Testis (tissue), 3 donors: ENCODE results near the gene U2AF1L4. TPM values are rescaled to one million over a fixed set of nuclear protein-coding genes. Genes with fewer than 3 reads are reported as not detected.

Source experiments
- DNase-seq: peaks from one replicate; pipeline ENCODE4 v3.0.0-alpha.2; 2019
- H3K27ac ChIP-seq, 2 donors: fragments of 200-600 bp; sonication (generic); one replicate each; pipeline ENCODE4 v1.5.1; 2019
- H3K27me3 ChIP-seq: fragments of 200-600 bp; sonication (generic); one replicate; pipeline ENCODE4 v1.5.1; 2019
- H3K36me3 ChIP-seq: fragments of 200-600 bp; sonication (generic); one replicate; pipeline ENCODE4 v1.5.1; 2017; ENCODE audit warnings: low read depth; ENCODE audit errors: missing control alignments
- H3K4me1 ChIP-seq: fragments of 200-600 bp; sonication (generic); one replicate; pipeline ENCODE4 v1.5.1; 2019
- H3K4me3 ChIP-seq, 2 donors: fragments of 200-600 bp; sonication (generic); one replicate each; pipeline ENCODE4 v1.5.1; 2017 to 2019
- H3K9me3 ChIP-seq: fragments of 200-600 bp; sonication (generic); one replicate; pipeline ENCODE4 v1.5.1; 2017
- POLR2A ChIP-seq: fragments of 450-650 bp; IDR thresholded peaks from one replicate; pipeline ENCODE4 v1.6.1; 2017; ENCODE audit warnings: antibody characterized with exemption, mild to moderate bottlenecking, moderate library complexity
- WGBS, 2 donors: methylation state at CpG; one replicate each; pipeline ENCODE4 v1.1.5; 2018; 5-methylcytosine and 5-hydroxymethylcytosine counted together
- intact Hi-C: fragments of 100-400 bp; cut with DNase I; formaldehyde crosslinking; loops from one replicate; pipeline ENCODE4 v1.15.1; 2023; ENCODE audit warnings: low total_unique reads
- polyA plus RNA-seq: library from polyadenylated mRNA; stranded (reverse); fragments of 350-450 nt; fragmentation: Illumina TruSeq; extraction: RNeasy Lipid Tissue Mini Kit (QIAGEN cat#74804); gene quantifications from one replicate; pipeline ENCODE4 v1.2.3, GENCODE V29; 2014; ENCODE audit warnings: low read depth, low replicate concordance; ENCODE audit not compliant: insufficient read depth
- total RNA-seq, 2 donors: library from RNA; depleted of rRNA; stranded (reverse); fragments of >200 nt; gene quantifications; one replicate each; pipeline ENCODE4 v1.2.3, GENCODE V29; 2016
- TF ChIP-seq, protein P1 (sequence below), 3 experiments: fragments of 450-650 bp in 2 of 3; fragments of 200-600 bp in 1 of 3; sonication (generic) in 1 of 3; IDR thresholded peaks; one replicate each; pipeline ENCODE4 v1.5.1; 2016 to 2019; ENCODE audit warnings: antibody characterized with exemption in 3 of 3, mild to moderate bottlenecking in 2 of 3, moderate library complexity in 1 of 3

The U2AF1L4 gene
- total and polyA plus RNA-seq, 3 donors from 2014 or later, result 45.3 to 49.6 (median 47.2) TPM

DNA sequence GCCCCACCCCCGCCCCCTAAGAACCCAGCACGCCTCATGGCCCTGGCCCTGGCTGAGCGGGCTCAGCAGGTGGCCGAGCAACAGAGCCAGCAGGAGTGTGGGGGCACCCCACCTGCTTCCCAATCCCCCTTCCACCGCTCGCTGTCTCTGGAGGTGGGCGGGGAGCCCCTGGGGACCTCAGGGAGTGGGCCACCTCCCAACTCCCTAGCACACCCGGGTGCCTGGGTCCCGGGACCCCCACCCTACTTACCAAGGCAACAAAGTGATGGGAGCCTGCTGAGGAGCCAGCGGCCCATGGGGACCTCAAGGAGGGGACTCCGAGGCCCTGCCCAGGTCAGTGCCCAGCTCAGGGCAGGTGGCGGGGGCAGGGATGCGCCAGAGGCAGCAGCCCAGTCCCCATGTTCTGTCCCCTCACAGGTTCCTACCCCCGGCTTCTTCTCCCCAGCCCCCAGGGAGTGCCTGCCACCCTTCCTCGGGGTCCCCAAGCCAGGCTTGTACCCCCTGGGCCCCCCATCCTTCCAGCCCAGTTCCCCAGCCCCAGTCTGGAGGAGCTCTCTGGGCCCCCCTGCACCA is 42.1 kb upstream of the U2AF1L4 start:
- Histone ChIP-seq H3K27me3 (no peaks in the 10 kb centered on the region), H3K27ac (no peak overlapping the region), H3K36me3 (no peaks in the 10 kb centered on the region), H3K4me1 (no peaks in the 10 kb centered on the region), H3K4me3 (no peak overlapping the region), H3K9me3 (no peaks in the 10 kb centered on the region)
- no peak for TF ChIP-seq POLR2A
- TF ChIP-seq, protein P1, sequence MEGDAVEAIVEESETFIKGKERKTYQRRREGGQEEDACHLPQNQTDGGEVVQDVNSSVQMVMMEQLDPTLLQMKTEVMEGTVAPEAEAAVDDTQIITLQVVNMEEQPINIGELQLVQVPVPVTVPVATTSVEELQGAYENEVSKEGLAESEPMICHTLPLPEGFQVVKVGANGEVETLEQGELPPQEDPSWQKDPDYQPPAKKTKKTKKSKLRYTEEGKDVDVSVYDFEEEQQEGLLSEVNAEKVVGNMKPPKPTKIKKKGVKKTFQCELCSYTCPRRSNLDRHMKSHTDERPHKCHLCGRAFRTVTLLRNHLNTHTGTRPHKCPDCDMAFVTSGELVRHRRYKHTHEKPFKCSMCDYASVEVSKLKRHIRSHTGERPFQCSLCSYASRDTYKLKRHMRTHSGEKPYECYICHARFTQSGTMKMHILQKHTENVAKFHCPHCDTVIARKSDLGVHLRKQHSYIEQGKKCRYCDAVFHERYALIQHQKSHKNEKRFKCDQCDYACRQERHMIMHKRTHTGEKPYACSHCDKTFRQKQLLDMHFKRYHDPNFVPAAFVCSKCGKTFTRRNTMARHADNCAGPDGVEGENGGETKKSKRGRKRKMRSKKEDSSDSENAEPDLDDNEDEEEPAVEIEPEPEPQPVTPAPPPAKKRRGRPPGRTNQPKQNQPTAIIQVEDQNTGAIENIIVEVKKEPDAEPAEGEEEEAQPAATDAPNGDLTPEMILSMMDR (IDR thresholded peaks at IDR 0.05), result no peak
- intact Hi-C loops, result no loop called here
- 91 to 100% methylated on average over 2 to 11 of the region's 15 CpGs for WGBS, 2 donors
- no peak for DNase-seq

DNA sequence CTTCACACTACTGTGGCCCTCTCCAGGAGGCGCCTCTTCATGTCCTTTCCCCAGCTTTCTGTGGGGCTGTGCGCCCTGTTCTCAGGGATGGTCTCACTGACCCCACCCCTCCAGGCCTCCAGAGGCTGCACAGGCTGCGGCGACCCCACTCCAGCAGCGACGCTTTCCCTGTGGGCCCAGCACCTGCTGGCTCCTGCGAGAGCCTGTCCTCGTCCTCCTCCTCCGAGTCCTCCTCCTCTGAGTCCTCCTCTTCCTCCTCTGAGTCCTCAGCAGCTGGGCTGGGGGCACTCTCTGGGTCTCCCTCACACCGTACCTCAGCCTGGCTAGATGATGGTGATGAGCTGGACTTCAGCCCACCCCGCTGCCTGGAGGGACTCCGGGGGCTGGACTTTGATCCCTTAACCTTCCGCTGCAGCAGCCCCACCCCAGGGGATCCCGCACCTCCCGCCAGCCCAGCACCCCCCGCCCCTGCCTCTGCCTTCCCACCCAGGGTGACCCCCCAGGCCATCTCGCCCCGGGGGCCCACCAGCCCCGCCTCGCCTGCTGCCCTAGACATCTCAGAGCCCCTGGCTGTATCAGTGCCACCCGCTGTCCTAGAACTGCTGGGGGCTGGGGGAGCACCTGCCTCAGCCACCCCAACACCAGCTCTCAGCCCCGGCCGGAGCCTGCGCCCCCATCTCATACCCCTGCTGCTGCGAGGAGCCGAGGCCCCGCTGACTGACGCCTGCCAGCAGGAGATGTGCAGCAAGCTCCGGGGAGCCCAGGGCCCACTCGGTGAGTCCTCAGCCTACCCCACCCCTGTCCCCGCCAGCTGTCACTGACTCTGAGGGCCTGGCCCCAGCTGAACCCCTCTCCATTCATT is 41.3 kb upstream of the U2AF1L4 start:
- H3K27me3 ChIP-seq, result no peaks in the 10 kb centered on the region
- H3K4me1 ChIP-seq, result no peaks in the 10 kb centered on the region
- no peak for DNase-seq
- no peaks in the 10 kb centered on the region for H3K9me3 ChIP-seq
- no peak for TF ChIP-seq POLR2A
- TF ChIP-seq, protein P1 (IDR thresholded peaks at IDR 0.05), result no peak
- no peaks in the 10 kb centered on the region for H3K36me3 ChIP-seq
- no peak overlapping the region for H3K27ac ChIP-seq
- intact Hi-C loops, result no loop called here
- no peak overlapping the region for H3K4me3 ChIP-seq
- WGBS, 2 donors, result 88 to 91% methylated on average over 11 to 30 of the region's 31 CpGs

DNA sequence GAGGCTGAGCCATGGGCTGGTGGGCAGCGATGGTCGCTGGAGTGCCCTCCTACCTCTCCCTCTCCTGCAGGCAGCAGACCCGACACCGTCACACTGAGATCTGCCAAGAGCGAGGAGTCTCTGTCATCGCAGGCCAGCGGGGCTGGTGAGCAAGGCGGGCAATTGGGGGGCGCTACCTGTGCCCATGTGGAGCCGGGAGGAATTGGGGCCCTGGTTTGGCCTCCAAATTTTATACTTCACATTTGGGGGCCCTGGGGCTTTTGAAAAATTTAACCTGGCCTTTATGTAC is 40.1 kb upstream of the U2AF1L4 start:
- H3K4me1 ChIP-seq, result no peaks in the 10 kb centered on the region
- 87 to 88% methylated on average over 10 of the region's 10 CpGs for WGBS, 2 donors
- DNase-seq, result no peak
- no peaks in the 10 kb centered on the region for H3K27me3 ChIP-seq
- intact Hi-C loops, result no loop called here
- no peak overlapping the region for H3K4me3 ChIP-seq
- H3K9me3 ChIP-seq, result no peaks in the 10 kb centered on the region
- no peaks in the 10 kb centered on the region for H3K36me3 ChIP-seq
- H3K27ac ChIP-seq, result no peak overlapping the region
- TF ChIP-seq, protein P1 (IDR thresholded peaks at IDR 0.05), result no peak
- no peak for TF ChIP-seq POLR2A

DNA sequence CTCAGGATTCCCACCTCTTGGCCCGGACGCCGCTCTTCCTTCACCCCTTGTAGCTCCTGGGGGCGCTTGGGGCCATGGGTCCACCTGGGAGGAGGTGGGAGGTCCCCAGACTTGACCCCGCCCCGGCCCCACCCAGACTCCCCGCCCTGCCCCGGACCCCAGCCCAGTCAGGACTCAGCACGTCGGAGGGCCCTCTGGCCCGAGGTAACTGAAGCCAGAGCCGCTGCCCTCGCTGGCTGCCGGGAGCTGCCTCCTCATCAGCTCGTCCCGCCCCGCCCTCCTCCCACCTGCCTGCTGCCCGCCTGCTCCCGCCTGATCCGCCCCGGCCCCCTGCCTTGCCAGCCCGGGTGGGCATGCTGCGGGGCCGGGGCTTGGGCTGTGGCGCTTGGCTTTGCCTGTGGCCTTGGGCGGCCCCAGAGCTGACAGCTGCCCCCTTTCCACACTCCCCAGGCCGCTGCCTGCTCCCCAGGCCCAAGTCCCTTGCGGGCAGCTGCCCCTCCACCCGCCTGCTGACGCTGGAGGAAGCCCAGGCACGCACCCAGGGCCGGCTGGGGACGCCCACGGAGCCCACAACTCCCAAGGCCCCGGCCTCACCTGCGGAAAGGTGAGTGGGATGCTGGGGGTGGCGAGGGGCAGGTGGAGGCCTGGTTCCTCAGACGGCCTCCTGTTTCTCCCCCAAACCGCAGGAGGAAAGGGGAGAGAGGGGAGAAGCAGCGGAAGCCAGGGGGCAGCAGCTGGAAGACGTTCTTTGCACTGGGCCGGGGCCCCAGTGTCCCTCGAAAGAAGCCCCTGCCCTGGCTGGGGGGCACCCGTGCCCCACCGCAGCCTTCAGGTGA is 39.5 kb upstream of the U2AF1L4 start:
- no peak overlapping the region for H3K27ac ChIP-seq
- intact Hi-C loops, result no loop called here
- no peaks in the 10 kb centered on the region for H3K36me3 ChIP-seq
- no peak for TF ChIP-seq POLR2A
- TF ChIP-seq, protein P1 (IDR thresholded peaks at IDR 0.05), result no peak
- H3K4me3 ChIP-seq, result no peak overlapping the region
- WGBS, 2 donors, result 83 to 91% methylated on average over 16 to 38 of the region's 45 CpGs
- no peak for DNase-seq
- H3K27me3 ChIP-seq, result no peaks in the 10 kb centered on the region
- no peaks in the 10 kb centered on the region for H3K4me1 ChIP-seq
- no peaks in the 10 kb centered on the region for H3K9me3 ChIP-seq
